NB4 (cell line): Measurements from ENCODE around the gene EMILIN1.
A peak's percentile ranks its signal among the peaks of the same experiment; 100 is the strongest.

ENCODE experiments used
- DNase-seq: peaks from one replicate; pipeline ENCODE4 v3.0.0; 2010; ENCODE audit warnings: low read depth
- H3K4me3 ChIP-seq: one replicate; pipeline ENCODE4 v1.5.1; 2011; ENCODE audit warnings: mild to moderate bottlenecking, low read depth, low read length, moderate library complexity
- MYC ChIP-seq: IDR thresholded peaks from 2 replicates; pipeline ENCODE4 v1.6.1; 2011; ENCODE audit warnings: low read depth, low read length
- POLR2A ChIP-seq: IDR thresholded peaks from 2 replicates; pipeline ENCODE4 v1.6.1; 2011; ENCODE audit warnings: mild to moderate bottlenecking; ENCODE audit not compliant: insufficient read length; ENCODE audit errors: extremely low read depth
- TF ChIP-seq, protein P1 (sequence below): IDR thresholded peaks from 2 replicates; pipeline ENCODE4 v1.6.1; 2011; ENCODE audit warnings: low read depth, low read length
- TF ChIP-seq, protein P2 (sequence below): IDR thresholded peaks from one replicate; pipeline ENCODE4 v1.5.1; 2012; ENCODE audit warnings: low read depth, low read length

EMILIN1 gene

DNA sequence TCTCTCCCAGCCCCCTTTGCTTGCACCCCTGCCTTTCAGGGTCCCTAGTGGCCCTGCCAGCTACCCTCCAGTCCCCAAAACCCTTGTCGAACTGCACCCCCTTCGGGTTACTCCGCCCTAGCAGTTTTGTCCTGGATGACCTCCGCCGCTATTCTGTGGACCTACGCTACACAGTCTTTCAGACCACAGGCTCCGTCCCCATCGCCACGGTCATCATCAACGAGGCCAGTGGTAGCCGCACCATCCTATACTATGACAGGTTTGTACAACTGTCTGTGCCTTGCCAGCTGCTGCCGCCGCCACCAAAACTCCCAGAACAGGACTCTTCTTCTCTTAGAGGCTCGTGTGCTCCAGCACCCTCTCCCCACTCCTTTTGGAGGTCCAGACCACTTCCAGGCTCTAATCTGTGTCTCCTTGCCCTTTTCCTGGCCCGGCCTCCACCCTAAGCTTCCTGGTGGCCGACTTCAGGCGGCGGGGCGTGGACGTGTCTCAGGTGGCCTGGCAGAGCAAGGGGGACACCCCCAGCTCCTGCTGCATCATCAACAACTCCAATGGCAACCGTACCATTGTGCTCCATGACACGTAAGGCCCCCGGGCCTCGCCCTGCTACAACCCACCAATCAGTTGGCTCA is 16.1 kb downstream of the EMILIN1 start:
- TF ChIP-seq POLR2A (no peak), MYC (no peak)
- TF ChIP-seq, protein P1, sequence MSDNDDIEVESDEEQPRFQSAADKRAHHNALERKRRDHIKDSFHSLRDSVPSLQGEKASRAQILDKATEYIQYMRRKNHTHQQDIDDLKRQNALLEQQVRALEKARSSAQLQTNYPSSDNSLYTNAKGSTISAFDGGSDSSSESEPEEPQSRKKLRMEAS = no peak
- TF ChIP-seq, protein P2, sequence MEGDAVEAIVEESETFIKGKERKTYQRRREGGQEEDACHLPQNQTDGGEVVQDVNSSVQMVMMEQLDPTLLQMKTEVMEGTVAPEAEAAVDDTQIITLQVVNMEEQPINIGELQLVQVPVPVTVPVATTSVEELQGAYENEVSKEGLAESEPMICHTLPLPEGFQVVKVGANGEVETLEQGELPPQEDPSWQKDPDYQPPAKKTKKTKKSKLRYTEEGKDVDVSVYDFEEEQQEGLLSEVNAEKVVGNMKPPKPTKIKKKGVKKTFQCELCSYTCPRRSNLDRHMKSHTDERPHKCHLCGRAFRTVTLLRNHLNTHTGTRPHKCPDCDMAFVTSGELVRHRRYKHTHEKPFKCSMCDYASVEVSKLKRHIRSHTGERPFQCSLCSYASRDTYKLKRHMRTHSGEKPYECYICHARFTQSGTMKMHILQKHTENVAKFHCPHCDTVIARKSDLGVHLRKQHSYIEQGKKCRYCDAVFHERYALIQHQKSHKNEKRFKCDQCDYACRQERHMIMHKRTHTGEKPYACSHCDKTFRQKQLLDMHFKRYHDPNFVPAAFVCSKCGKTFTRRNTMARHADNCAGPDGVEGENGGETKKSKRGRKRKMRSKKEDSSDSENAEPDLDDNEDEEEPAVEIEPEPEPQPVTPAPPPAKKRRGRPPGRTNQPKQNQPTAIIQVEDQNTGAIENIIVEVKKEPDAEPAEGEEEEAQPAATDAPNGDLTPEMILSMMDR = no peak
- no peak overlapping the region for H3K4me3 ChIP-seq
- no peak for DNase-seq

DNA sequence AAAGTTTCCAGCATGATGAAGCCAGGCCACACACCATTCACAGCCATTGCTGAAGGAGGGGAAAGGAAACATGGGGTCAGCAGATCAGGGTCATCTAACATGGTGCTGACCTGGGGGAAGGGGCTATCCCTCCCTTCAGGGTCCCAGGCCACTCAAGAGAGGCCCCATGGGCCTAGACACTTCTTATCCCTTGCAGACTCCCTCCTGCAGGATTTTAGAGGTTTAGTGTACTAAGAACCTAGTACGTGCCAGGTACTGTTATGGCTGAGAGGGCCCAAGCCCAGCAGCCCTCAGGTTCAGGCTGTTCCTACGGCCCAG is 17.0 kb downstream of the EMILIN1 start:
- TF ChIP-seq MYC (no peak), POLR2A (no peak)
- TF ChIP-seq, protein P2 = no peak
- TF ChIP-seq, protein P1 = no peak
- no peak for DNase-seq
- no peak overlapping the region for H3K4me3 ChIP-seq

DNA sequence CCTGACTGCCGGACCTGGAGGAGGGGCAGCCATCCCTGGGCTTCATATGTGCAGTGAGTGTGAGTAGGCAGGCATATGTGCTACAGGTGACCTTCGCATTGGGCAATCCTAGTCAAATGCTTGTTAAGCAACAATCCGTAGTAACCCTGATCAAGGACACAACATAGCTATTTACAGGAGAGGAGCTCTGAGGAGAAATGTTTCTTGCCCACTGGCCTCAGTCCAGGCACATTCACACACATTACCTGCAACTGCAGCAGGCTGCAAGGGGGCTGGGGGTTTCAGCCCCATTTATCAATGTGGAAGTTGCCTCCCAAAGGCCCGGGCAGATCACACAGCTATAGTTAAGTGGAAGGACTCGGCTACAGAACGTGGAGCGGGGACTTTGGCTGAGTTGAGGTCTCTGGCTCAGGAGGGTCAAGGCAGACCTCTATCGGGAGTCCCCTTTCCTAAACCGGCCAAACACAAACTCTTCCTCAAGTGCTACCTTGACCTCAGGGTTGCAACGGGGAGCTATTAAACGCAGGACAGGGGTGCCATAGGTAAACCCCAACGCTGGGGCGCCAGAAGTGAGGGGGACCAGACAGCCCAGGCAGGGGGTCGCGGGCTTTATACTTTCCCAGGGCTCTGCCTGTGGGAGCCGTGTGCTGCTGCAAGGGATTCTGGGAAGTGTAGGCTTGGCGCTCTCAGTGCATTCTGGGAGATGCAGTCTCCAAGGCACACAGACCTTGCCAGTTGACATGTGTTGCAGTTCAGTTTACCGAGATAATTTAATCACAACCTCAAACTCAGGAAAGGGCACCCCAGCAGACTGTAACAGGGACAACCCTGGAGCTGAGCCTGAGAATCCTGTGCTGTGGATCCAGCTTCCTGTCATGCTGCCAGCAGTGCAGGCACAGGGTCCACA is 17.6 kb downstream of the EMILIN1 start:
- no peak overlapping the region for H3K4me3 ChIP-seq
- peak; percentile 61 for DNase-seq
- TF ChIP-seq, protein P2 = no peak
- TF ChIP-seq, protein P1 = no peak; the same call in 1 of the 2 replicates
- TF ChIP-seq POLR2A = no peak
- TF ChIP-seq MYC = peak; percentile 19; the same call in 1 of the 2 replicates

DNA sequence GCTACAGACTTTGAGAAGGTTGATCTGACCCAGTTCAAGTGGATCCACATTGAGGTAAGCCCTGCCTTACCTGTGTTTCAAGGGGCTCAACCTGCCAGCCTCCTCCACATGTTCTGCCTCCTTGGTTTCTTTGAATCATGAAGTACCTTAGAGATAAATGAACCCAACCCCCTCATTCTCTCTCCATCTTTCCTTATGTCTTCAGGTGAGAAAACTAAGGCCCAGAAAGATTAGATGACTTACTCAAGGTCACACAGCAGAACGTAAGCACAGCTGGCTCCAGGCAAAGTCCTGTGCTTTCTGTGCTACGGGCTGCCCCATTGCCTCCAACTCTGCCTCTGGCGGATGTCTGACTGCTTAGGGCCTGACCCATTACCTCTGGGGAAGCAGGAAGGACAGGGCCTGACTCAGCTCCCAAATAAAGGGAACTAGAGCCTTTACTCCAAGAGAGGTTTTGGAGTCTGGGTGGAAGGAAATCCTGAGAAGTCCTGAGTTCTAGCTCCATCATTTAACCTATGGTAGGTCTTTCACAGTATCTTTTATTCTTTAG is 18.4 kb downstream of the EMILIN1 start:
- no peak for DNase-seq
- no peak overlapping the region for H3K4me3 ChIP-seq
- TF ChIP-seq, protein P1 = no peak
- TF ChIP-seq POLR2A (no peak), MYC (no peak)
- TF ChIP-seq, protein P2 = no peak

DNA sequence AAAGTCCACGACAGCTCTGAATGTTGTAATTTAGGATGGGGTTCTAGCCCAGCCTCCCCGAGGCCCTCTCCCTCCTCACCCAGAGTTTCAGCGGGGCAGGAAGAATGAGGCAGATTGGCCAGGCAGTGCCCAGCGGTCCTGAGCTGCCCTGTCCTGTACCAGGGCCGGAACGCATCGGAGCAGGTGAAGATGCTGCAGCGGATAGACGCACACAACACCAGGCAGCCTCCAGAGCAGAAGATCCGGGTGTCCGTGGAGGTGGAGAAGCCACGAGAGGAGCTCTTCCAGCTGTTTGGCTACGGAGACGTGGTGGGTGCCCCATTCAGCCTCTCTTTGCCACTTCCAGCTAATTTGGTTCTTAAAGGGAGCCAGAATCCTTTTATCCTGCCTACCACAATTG is 18.9 kb downstream of the EMILIN1 start:
- TF ChIP-seq, protein P2 = no peak
- TF ChIP-seq MYC (no peak), POLR2A (no peak)
- TF ChIP-seq, protein P1 = no peak
- no peak for DNase-seq
- no peak overlapping the region for H3K4me3 ChIP-seq
